ENCODE data around the gene C10orf90. TPM values are rescaled to one million over a fixed set of nuclear protein-coding genes. Genes with fewer than 3 reads are reported as not detected.

C10orf90 gene
- polyA plus RNA-seq, 3 donors: not detected

DNA sequence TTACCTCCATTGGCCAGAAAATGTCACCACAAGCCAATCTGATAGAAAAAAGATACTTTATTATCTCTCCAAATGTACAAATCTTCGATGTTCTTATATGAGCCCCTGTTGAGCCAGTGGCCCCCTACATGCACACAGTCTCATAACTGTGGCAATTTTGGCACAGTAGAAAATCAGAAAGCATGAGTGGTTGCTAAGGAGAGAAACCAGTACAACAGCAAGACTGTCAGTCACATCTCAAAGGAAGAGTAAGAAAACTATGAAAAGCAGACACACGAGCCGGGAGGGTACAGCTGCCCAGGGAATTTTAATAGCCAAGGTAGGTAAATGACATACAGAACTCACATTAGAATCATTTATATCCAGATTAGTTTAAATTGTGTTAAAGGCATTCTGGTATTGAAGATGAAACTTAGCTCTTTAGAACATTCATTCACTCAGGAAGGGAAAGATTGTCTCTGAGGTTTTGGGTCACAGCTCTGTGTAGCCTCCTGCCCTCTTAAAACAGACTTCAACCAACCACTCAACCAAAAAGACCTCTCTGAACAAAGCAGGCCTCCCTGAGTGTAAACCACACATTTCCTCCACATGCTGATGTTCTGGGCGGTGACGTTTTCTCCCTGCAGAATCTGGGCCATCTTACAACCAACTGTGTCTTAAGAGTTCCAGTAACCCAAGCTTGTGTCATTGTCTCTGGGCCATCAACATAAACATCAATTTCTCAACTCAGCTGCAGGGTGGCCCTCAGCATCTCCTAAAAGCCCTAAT, 201.4 kb downstream of the C10orf90 start:
- WGBS (ENCODE audit: insufficient coverage): 0% methylated on average over 2 of the region's 5 CpGs
- H3K36me3 Mint-ChIP-seq: no peaks in the 10 kb centered on the region

GRCh38 chr10:126468467-126468866, 202.0 kb downstream of the C10orf90 start:
- Histone ChIP-seq H4K20me1 (ENCODE audit: insufficient read depth, low read length) (no peaks in the 10 kb centered on the region), H3K4me1 (ENCODE audit: control insufficient read depth in 1 of 2, insufficient read depth in 2 of 2, low read length in 2 of 2) (no peaks in the 10 kb centered on the region), H3K4me2 (replicated peaks; ENCODE audit: extremely low read depth, low read length, poor library complexity, severe bottlenecking) (no peak overlapping the region), H3K9me3 (replicated peaks in 1 of 2; ENCODE audit: control insufficient read depth in 1 of 2, insufficient read depth in 1 of 2, low read length in 2 of 2) (no peaks in the 10 kb centered on the region), H3K27ac (ENCODE audit: low read depth in 1 of 2, low read length in 2 of 2) (no peak overlapping the region), H3K27me3 (ENCODE audit: control insufficient read depth in 2 of 2, insufficient read depth in 2 of 2, low read length in 2 of 2) (no peaks in the 10 kb centered on the region), H3K79me2 (ENCODE audit: insufficient read depth, low read length) (no peaks in the 10 kb centered on the region), H3K4me3 (replicated peaks in 1 of 3; ENCODE audit: low read depth in 2 of 3, low read length in 3 of 3) (no peak overlapping the region), H2AFZ (ENCODE audit: insufficient read depth, low read depth, low read length, poor library complexity, severe bottlenecking) (no peak overlapping the region), H3K36me3 (replicated peaks in 1 of 2; ENCODE audit: control insufficient read depth in 1 of 2, insufficient read depth in 2 of 2, low read length in 2 of 2) (no peaks in the 10 kb centered on the region), H3K9ac (ENCODE audit: insufficient read depth, low read length, poor library complexity, severe bottlenecking) (no peak overlapping the region)
- peaks cover 0 to 5% (median 5%) of the 10 kb centered on the region in 3 donors for H3K27me3 Mint-ChIP-seq (ENCODE audit: low read depth in 3 of 3)
- 89% methylated on average over 4 of the region's 4 CpGs for WGBS (ENCODE audit: insufficient coverage)
- peaks cover 0 to 3% (median 0%) of the 10 kb centered on the region in 7 donors for H3K9me3 Mint-ChIP-seq
- no peak overlapping the region for H3K4me3 Mint-ChIP-seq
- intact Hi-C loops (cut with micrococcal nuclease): no loop called here
- TF ChIP-seq, protein P1, sequence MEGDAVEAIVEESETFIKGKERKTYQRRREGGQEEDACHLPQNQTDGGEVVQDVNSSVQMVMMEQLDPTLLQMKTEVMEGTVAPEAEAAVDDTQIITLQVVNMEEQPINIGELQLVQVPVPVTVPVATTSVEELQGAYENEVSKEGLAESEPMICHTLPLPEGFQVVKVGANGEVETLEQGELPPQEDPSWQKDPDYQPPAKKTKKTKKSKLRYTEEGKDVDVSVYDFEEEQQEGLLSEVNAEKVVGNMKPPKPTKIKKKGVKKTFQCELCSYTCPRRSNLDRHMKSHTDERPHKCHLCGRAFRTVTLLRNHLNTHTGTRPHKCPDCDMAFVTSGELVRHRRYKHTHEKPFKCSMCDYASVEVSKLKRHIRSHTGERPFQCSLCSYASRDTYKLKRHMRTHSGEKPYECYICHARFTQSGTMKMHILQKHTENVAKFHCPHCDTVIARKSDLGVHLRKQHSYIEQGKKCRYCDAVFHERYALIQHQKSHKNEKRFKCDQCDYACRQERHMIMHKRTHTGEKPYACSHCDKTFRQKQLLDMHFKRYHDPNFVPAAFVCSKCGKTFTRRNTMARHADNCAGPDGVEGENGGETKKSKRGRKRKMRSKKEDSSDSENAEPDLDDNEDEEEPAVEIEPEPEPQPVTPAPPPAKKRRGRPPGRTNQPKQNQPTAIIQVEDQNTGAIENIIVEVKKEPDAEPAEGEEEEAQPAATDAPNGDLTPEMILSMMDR (IDR thresholded peaks at IDR 0.05): no peak
- no peaks in the 10 kb centered on the region for H3K4me1 Mint-ChIP-seq
- no peak for DNase-seq
- no peak overlapping the region for H3K27ac Mint-ChIP-seq
- no peaks in the 10 kb centered on the region for H3K36me3 Mint-ChIP-seq

More for the DNA sequence above, 201.4 kb downstream of the C10orf90 start:
- no peaks in the 10 kb centered on the region for H3K4me1 ChIP-seq (ENCODE audit: control insufficient read depth in 1 of 2, insufficient read depth in 2 of 2, low read length in 2 of 2)
- Mint-ChIP-seq H3K4me1 (no peaks in the 10 kb centered on the region), H3K27ac (no peak overlapping the region), H3K9me3 (peaks cover 0 to 3% (median 0%) of the 10 kb centered on the region in 7 donors), H3K27me3 (ENCODE audit: low read depth in 3 of 3) (peaks cover 0 to 5% (median 4%) of the 10 kb centered on the region in 3 donors), H3K4me3 (no peak overlapping the region)
- H3K27ac ChIP-seq (ENCODE audit: low read depth in 1 of 2, low read length in 2 of 2): no peak overlapping the region
- no peak for DNase-seq
- intact Hi-C loops (cut with micrococcal nuclease): no loop called here
- H3K9ac ChIP-seq (ENCODE audit: insufficient read depth, low read length, poor library complexity, severe bottlenecking): no peak overlapping the region
- no peaks in the 10 kb centered on the region for H3K79me2 ChIP-seq (ENCODE audit: insufficient read depth, low read length)
- TF ChIP-seq, protein P1 (IDR thresholded peaks at IDR 0.05): no peak
- no peaks in the 10 kb centered on the region for H3K36me3 ChIP-seq (replicated peaks in 1 of 2; ENCODE audit: control insufficient read depth in 1 of 2, insufficient read depth in 2 of 2, low read length in 2 of 2)
- H3K4me3 ChIP-seq (replicated peaks in 1 of 3; ENCODE audit: low read depth in 2 of 3, low read length in 3 of 3): no peak overlapping the region
- H3K9me3 ChIP-seq (replicated peaks in 1 of 2; ENCODE audit: control insufficient read depth in 1 of 2, insufficient read depth in 1 of 2, low read length in 2 of 2): no peaks in the 10 kb centered on the region
- H4K20me1 ChIP-seq (ENCODE audit: insufficient read depth, low read length): no peaks in the 10 kb centered on the region
- H2AFZ ChIP-seq (ENCODE audit: insufficient read depth, low read depth, low read length, poor library complexity, severe bottlenecking): no peak overlapping the region
- no peaks in the 10 kb centered on the region for H3K27me3 ChIP-seq (ENCODE audit: control insufficient read depth in 2 of 2, insufficient read depth in 2 of 2, low read length in 2 of 2)
- H3K4me2 ChIP-seq (replicated peaks; ENCODE audit: extremely low read depth, low read length, poor library complexity, severe bottlenecking): no peak overlapping the region
